RPMI8226 (cell line): Measurements from ENCODE around the gene DYNC2H1.
A peak's percentile ranks its signal among the peaks of the same experiment; 100 is the strongest.
"Not testable (repeated sequence)": the region's sequence is repeated elsewhere in the genome, so short reads cannot be mapped to it uniquely, and the experiment has no call there.

Source experiments
- DNase-seq: peaks from one replicate; pipeline ENCODE4 v3.0.0-alpha.2; 2015

The DYNC2H1 gene

GRCh38 chr11:103125462-103125861 lies 16.2 kb downstream of the DYNC2H1 start:
- DNase-seq: no peak

- not testable (repeated sequence) for DNase-seq
Measured at GRCh38 chr11:103141986-103142385, 32.8 kb downstream of the DYNC2H1 start.

- DNase-seq: no peak
Measured at GRCh38 chr11:103147627-103148026, 38.4 kb downstream of the DYNC2H1 start.

DNA sequence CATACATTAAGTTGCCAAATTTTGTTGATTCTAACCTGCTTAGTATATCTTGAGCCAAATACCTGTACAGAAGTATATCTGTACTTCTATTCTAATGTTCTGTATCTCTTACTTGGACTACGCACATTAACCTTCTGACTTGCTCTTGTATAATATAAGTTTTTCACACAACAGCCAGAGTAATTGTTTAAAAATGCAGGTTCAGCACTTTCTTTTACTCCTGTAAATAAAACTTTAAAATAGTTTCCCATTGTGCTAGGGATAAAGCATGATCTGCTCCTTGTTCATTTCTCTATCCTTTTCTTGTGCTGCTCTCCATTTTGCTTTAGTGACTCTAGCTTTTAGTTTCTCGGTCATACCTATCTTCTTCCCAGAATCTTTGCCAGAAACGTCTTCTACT lies 48.3 kb downstream of the DYNC2H1 start:
- DNase-seq: no peak

DNA sequence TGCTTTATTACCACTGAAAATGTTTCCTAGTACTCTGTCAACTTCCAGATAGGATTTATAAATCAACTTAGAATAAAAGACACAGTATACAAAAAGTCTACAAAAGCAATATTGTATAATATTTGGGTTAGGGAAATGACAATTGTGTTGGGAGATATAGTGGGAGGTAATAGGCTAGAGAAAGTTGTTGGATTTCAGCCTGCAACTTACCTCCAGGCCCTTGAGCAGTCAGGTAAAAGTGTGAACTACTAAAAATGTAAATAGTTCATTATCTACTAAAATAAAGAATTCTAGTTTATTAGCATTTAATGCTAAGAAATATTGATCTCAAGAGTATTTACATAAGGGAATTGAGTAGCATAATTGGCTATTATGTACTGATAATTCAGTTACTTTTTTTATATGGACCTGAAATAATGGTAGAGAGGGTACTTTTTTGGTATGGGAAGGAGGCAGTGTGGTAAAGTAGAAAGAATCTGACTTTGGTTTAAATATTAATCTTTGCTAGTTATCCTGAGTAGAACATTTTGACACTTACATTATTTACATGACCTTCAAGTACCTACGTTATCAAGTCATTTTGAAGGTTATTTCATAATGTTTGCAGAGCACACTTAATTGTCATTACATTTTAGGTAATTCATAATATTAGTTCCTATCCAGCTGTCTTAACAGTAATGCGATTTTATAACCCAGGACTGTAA lies 55.0 kb downstream of the DYNC2H1 start:
- no peak for DNase-seq

DNA sequence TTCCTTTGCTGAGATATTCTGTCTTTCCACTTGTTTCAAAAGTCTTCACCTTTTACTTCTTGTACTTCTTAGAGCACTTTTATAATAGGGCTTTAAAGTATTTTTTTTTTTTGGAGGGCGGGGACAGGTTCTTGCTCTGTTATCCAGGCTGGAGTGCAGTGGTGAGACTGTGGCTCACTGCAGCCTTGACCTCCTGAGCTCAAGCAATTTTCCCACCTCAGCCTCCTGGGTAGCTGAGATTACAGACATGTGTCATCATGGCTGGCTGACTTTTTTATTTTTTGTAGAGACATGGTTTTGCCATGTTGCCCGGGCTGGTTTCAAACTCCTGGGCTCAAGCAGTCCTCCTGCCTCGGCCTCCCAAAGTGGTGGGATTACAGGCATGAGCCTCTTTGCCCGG lies 57.9 kb downstream of the DYNC2H1 start:
- DNase-seq: no peak

DNA sequence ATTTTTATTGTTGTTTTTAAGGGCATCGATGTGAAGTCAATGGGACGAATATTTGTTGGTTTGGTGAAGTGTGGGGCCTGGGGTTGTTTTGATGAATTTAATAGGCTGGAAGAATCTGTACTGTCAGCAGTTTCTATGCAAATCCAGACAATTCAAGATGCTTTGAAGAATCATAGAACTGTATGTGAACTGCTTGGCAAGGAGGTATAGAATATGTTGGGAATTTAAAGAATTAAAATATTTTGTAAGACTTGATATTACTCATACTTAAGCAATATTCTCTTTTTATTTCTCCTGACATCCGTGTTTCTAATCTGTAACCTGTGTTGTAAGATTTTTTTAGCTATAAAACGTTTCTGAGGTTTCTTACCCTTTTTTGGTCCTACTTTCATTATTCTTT lies 61.6 kb downstream of the DYNC2H1 start:
- no peak for DNase-seq

- no peak for DNase-seq
Measured at GRCh38 chr11:103175461-103176129, 66.4 kb downstream of the DYNC2H1 start.

DNA sequence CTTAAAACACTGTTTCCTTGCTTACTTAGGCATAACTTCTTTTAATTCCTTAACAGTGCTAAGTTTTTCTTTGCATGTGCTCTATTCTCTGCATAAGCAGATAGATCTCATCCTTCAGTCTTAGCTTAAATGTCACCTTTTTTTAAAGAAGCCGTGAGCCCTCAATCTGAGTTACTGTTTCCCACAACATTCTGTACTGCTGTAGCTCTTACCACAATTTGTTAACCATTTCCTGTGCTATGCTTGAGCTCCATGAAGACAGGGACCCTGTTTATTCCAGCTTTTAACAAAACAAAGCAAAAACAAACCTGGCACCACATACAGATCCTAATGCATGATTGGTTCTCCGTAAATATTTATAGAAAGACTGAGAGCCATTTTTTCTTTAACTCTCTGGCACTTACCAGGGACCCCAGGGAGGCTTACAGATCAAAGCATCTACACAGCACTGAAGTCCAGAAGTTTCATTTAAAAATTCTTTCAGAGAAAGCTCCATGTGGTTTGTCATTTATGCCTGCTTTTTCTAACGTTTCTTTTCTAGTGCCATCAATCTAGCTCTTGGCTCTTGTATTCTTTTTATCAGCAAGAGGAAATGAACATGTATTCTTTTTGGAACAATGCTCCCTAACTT lies 74.9 kb downstream of the DYNC2H1 start:
- no peak for DNase-seq

DNA sequence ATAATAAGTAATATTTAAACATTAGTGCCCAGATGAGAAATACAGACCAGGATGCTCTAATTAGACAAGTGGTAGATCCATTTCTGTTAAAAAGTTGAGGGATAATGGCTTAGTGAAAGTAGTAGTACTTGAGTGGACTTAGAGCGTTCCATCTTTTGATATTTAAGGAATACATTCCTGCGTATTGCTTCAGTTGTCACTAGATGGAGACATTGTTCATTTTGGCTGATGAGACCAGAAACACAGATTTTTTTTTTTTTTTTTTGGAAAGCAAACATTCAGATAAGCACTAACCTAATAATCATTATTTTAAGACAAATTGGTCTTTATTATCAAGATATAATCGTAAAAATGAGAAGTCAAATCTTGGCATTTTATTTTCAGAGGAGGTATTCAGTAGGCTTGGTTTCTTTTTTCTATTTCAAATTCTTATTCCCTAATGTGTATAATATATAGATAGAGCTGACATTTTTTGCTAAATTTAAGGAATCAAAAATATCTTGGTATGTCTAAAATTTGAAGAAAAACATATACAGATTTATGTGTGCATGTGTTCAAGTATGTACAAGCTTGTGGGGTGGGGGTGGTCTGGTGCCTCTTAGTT lies 92.9 kb downstream of the DYNC2H1 start:
- DNase-seq: peak; percentile 27

DNA sequence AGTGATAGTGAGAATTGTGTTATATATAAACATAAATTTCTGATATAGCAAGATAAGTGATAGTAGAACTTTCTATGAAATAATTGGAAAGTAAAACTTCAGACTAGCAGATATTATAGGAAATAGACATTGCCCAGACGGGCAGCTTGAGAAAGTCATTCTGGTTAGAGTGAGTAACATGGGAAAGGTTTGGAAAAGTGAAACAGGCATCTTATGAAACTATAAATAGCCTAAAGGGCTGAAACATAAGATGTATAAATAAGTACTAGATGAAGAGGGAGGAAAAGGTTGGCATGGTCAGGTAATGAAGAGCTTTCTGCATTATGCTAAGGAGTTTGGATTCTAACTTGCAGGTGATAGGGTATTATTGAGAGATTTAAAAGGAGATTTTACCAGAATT lies 101.3 kb downstream of the DYNC2H1 start:
- no peak for DNase-seq

DNA sequence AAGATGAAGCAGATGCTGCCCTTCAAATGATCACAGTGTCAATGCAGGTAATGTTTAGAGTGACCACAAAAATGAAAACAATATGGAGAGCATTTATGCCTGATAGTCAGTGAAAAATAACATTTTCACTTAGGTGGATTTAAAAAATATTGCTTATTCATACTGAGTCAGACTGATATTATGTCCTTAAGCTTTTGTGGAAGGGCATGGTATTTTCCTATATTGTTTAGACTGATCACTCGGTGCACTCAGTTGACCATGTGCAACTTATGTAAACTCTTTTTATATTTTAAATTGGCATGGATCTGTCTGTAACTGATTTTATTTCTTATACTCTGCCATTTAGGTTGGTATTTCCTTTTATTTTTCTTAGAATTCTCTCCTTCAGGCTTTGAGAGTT lies 106.6 kb downstream of the DYNC2H1 start:
- DNase-seq: no peak

GRCh38 chr11:103220133-103220532 lies 110.9 kb downstream of the DYNC2H1 start:
- DNase-seq: no peak

- DNase-seq: no peak
Measured at GRCh38 chr11:103222806-103223205, 113.6 kb downstream of the DYNC2H1 start.

- DNase-seq: no peak
Measured at GRCh38 chr11:103228807-103229206, 119.6 kb downstream of the DYNC2H1 start.

GRCh38 chr11:103234974-103235373 lies 125.7 kb downstream of the DYNC2H1 start:
- DNase-seq: no peak

GRCh38 chr11:103241574-103241973 lies 132.3 kb downstream of the DYNC2H1 start:
- DNase-seq: no peak

DNA sequence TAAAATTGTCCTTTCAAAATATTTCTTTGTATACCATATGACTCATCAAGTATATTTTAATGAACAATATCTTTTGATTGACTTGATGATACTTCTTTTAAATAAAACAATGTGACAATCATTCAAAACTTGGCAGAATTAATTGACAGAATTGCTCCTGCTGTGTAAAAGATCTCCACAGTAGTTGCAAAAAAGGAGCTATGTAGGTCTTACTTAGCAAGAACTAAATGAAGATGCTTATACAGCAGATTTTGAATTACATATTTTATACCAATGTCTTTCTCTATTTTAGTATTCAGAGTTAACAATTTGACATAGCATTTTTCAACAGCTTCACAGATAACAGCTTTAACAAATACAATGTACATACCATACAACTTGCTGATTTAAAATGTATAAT lies 144.9 kb downstream of the DYNC2H1 start:
- DNase-seq: no peak

GRCh38 chr11:103257360-103257759 lies 148.1 kb downstream of the DYNC2H1 start:
- no peak for DNase-seq

GRCh38 chr11:103266167-103266831 lies 157.1 kb downstream of the DYNC2H1 start:
- DNase-seq: no peak

DNA sequence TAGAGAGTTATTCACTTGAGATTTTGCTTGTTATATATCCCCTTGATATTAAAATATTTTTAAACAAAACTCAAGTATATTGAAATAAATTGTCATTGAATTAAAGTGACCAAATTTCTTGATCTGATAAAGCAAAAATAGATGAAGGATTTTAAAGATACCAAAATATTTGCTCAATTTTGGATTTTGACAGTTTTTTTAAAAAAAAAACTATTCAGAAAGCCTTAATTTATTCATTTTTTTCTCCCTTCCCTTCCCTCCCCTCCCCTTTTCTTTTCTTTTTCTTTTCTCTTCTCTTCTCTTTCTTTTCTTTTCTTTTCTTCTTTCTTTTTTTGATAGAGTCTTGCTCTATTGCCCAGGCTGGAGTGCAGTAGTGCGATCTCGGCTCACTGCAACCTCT lies 163.7 kb downstream of the DYNC2H1 start:
- no peak for DNase-seq

- no peak for DNase-seq
Measured at GRCh38 chr11:103274025-103274424, 164.8 kb downstream of the DYNC2H1 start.

GRCh38 chr11:103279821-103280220 lies 170.6 kb downstream of the DYNC2H1 start:
- no peak for DNase-seq
